Hematopoietic multipotent progenitor cell (in vitro differentiated cells): ENCODE measurements around the gene LYAR. TPM values are rescaled to one million over a fixed set of nuclear protein-coding genes. Genes with fewer than 3 reads are reported as not detected.
"Not testable (repeated sequence)": the region's sequence is repeated elsewhere in the genome, so short reads cannot be mapped to it uniquely, and the experiment has no call there.

Experiments
- DNase-seq, 3 donors: peaks; one replicate each; pipeline ENCODE4 v3.0.0-alpha.2; 2011 to 2015; ENCODE audit warnings: low read depth in 2 of 3, low spot score in 2 of 3
- total RNA-seq: library from RNA; depleted of rRNA; stranded (reverse); fragments of >200 nt; gene quantifications from one replicate; pipeline ENCODE4 v1.2.3, GENCODE V29; 2012

LYAR gene
- total RNA-seq, 1 donor: 3.5 TPM

DNA sequence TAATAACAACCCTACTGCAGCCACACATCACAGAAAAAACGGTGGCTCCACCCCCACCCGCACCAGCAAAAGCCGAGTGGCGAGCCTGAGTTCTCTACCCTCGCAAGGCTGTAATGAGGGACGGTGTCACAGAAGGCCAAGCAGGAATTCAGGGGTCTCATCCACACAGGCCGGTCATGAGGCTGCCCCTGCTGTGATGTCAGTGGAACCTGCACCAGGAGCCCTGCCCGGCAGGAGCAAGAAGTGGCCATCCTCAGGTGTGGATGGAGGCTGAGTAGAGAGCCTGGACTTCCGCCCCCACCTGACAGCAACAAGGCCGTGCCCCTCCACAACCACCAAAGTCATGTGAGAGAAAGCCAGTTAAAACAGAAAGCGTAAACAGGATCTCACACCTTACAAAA lies 20.6 kb downstream of the LYAR start:
- DNase-seq: no peak

DNA sequence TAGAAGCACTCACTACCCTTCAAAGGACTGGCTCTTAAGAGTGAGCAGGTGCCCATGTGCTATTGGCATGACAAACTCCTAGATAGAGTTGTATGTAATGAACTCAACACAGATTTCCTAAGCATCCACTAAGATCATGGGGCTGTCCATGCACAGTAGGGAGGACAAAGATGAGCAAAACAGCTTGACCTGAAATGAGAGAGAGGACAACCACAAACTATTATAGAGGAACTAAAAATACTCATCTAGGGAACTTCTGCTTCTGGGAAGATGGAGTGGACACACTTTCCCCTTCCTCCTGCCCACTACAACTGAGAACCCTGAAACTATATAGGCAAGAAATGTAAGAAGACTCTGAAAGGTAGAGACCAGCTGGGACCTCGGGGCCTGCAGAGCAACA lies 21.2 kb downstream of the LYAR start:
- DNase-seq: no peak

GRCh38 chr4:4267981-4268380 lies 22.0 kb downstream of the LYAR start:
- no peak for DNase-seq

- DNase-seq: peak in 2 of 3 donors; percentile 63 to 76
Measured at GRCh38 chr4:4260185-4260751, 29.7 kb downstream of the LYAR start.

DNA sequence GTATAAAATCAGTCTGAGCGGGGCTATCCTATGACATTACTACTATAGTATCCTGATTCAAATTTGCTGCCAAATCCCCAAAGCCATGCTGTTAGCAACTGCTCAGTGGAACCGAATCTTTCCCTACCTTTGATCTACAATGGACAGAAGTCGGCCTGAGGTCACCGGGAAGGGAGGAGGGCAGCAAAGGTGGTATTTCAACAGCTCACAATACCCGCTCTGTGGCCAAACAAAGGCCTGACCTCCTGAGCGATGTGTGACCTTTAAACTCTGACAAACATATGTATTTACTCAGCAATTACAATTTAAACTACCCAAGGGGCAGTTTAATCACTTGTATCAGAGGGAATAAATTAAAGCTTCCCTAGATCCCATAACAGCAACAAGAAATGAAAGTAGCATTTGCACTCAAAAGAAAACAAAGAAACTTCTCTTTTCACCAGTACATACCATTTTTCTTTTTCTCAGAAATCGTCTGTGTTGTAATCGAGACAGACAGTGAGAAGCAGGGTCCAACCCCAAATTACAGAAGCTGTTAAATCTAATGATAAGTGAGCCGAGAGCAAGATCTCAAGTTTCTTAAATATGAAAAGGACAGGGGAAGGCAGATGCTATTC lies 30.4 kb downstream of the LYAR start:
- DNase-seq: no peak

DNA sequence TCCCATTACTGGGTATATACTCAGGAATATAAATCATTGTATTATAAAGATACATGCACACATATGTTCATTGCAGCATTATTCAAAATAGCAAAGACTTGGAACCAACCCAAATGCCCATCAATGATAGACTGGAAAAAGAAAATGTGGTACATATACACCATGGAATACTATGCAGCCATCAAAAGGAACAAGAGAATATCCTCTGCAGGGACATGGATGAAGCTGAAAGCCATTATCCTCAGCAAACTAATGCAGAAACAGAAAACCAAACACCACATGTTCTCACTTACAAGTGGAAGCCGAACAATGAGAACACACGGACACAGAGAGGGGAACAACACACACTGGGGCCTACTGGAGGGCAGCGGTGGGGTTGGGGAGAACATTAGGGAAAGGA lies 32.2 kb downstream of the LYAR start:
- not testable (repeated sequence) for DNase-seq

DNA sequence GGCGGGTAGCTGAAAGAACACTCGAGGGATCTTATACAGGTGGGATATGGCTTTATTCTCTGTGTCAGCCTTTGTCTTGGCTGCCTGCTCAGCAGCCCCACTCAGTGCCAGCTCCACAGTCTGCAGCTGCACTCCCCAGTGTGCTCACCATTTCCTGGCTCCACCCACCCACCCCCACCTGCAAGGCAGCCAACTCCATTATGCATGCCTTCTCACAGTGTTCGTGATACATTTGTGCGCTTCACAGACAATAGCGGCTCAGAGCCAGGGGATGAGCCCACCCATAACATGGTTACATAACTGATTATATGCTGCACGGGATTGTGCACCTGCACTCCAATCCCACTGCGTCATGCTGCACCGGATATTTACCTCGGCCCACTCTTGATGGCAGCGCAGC lies 33.2 kb downstream of the LYAR start:
- DNase-seq: no peak

- DNase-seq: no peak
Measured at GRCh38 chr4:4254666-4255065, 35.3 kb downstream of the LYAR start.

DNA sequence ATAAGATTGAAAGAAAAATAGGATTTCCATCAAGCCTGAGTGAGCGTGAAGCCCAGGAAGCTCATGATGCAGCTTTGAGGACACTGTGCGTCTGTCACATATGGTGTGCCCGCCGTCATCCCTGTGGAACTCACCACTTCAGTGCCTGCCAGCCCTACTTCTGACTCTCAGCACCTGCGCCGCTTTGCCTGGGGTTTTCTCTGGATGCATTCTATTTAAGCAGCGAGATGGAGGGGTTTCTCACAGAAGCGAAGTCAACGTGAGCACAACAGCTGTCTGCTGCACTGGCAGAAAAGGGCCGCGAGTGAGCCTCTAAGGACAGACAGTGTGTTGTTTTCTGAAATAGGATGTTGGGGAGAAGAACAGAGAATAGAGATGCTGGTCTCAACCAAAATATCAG lies 35.8 kb downstream of the LYAR start:
- no peak for DNase-seq

- DNase-seq: no peak
Measured at GRCh38 chr4:4249866-4250265, 40.1 kb downstream of the LYAR start.

- not testable (repeated sequence) for DNase-seq
Measured at GRCh38 chr4:4249342-4249741, 40.6 kb downstream of the LYAR start.

DNA sequence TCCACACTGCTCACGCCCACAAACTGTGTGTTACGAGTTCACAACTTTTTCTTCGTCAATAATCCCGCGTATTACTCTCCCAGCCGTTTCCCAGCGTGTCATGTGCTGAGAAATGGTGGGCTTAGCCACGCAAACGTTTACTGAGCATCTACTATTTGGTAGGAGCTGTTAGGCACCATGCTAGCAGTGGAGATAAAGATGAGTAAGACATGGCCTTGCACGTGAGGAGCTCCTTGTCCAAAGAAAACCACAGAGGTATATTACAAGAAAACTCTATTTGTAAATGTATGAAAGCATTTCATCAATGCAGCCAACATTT lies 41.1 kb downstream of the LYAR start:
- DNase-seq: no peak

DNA sequence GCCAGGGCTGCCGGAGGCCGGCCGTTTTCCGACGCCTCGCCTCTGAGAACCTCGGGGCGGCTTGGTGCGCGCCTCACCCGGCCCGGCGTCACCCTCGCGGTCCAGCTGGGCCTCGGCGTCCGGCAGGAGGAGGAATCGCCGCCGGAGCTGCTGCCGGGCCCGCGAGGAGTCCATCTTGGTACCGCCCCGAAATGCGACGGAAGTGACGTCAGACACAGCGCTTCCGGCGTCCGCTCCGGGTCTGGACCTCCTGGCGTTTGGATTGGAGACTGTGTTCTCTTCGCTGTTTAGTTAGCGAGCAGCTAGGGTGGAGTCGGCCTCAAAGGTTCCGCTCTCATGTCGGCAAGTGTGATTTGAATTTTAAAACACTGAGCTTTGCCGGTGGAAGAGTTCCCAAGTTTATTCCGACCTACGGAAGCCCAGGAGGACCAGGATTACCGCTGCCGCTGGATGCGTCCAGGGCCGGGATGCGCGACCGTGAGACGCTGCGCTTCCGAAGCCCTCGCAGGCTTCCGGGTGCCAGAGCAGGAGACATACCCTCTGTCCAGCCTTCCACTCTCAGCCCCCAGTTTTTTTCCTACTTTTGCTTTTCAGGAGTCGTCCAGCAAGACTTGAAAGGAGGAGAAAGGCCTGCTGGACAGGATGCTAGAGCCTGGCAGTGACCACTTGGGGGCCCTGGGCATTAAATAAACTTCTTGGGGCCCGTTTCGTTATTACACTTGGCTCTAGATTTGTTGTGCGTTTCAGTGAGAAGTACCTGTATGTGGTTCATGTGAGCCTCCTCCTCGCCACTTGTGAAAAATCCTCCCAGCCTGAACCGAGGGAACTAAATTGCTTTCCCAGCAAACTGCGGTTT lies 41.7 kb downstream of the LYAR start, which contains the start of gene TMEM128:
Gene TMEM128, minus strand, starts transcription at position 195 of the 856 bp plus-strand sequence. Its CDS starts 21 bp downstream, at position 174.
- DNase-seq: peak; percentile 86 to 95 (median 93)

DNA sequence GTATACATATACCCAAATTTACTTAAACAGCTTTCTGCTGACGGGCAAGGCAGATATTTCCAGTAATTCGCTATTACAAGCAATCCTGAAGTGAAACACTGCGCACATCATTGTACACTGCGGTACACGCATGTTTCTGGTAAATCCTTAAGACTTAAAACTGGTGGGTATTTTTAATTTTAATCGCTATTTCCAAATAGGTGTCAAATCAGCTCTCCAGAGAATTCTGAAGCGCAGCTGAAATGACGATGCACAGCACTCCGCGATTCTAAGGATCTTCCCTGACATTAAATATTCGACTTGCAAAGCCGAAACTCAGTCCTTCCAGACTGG lies 42.3 kb downstream of the LYAR start:
- no peak for DNase-seq

- DNase-seq: no peak
Measured at GRCh38 chr4:4245172-4245571, 44.8 kb downstream of the LYAR start.

GRCh38 chr4:4239551-4239950 lies 50.4 kb downstream of the LYAR start:
- not testable (repeated sequence) for DNase-seq

DNA sequence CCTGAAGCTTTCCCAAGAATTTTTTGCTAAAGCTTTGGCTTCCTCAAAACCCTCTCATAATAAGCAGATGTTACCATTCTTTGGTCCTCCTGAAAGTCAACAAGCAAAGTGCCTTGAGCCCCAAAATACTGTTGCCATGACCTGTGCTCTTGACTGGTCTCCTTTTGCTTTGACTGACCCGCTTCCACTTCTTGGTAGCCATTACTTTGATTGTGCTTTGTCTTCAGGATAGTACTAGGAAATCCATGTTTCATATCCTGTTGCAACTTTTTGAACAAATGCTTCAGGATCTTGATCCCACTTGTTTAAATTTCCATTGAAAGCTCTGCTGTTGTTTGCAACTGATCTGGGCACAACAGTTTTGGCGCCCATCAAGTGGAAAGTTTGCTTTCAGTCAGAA lies 56.3 kb downstream of the LYAR start:
- no peak for DNase-seq

GRCh38 chr4:4228356-4228668 lies 61.6 kb downstream of the LYAR start:
- no peak for DNase-seq

- DNase-seq: no peak
Measured at GRCh38 chr4:4227510-4228355, 62.2 kb downstream of the LYAR start.

- no peak for DNase-seq
Measured at GRCh38 chr4:4226606-4227438, 63.1 kb downstream of the LYAR start, which contains the start of gene OTOP1. Gene OTOP1, minus strand, starts transcription at chr4:4226929. Its CDS starts 65 bp downstream, at chr4:4226864.
